Measurements from ENCODE around the gene CTBS.
"Not testable (repeated sequence)": the region's sequence is repeated elsewhere in the genome, so short reads cannot be mapped to it uniquely, and the experiment has no call there.

Gene CTBS

DNA sequence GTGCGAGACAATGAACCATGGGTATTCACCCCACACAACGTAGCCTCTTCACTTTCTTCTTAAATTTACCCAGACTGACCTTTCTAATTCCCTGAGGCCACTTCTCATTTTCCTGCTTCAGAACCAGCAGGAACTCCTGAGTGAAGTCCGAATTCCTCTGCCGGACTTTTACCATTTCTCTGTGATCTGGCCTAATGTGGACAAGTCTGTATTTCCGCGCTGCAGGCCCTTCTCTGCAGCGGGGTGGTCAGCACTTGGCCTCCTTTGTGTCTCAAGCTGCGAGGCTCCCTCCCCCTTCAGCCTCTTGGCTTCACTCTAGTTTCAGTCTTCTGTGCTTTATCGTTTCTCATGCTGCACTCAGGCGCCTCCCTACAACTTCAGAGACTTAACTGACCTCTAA, 9.4 kb upstream of the CTBS start:
- no peak for DNase-seq

DNA sequence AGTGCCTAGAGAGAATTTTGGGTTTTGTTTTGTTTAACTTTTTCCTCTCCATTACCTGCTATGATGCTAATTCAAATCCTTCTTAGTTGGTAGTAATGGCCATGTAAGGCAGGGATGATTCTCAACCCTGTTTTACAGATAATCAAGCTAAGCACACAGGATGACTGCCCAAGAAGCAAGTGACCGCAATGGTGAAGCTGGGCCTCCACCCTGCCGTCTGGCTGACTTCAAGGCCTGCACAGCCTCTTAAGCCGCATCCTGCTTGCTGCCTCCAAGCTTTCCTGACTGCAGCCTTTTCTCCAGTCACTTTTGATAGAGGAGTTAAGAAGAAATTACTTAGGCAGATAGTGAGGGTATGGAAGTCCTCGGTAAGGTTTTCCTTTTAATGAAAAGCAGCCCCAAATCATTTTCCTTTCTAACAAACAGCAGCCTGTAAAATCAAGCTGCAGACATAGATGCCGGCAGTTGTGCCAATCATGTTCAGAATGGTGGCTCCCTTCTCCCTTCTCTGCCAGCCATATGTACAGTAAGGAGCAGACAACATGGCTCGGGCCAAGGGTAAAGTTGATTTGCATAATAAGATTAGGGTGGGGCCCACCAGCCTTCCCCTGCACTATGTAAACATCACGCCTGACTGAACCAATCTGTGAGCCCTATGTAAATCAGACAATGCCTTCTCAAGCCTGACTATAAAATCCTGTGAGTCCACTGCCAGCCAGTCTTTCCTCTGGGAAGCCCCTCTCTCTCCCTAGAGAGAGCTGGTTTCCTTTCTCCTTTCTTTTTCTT, 8.8 kb upstream of the CTBS start:
- no peak for DNase-seq

DNA sequence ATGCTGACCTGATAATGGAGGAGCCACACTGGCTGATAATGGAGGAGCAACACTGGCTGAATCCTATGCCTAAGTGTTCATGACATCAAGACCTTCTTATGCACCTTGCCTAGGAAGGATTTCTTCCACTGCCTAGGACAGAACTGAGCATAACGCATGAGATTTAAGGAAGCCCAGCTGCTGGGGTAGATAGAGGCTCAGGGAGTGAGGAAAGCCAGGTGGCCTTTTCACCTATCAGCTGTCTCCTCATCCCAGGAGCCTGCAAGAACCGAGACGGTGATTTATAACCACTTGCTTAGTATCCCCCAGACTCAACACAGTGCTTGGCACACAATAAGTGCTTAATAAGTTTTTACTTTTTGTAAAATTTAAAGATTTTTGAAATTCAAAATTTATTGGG, 7.4 kb upstream of the CTBS start:
- DNase-seq, result no peak

DNA sequence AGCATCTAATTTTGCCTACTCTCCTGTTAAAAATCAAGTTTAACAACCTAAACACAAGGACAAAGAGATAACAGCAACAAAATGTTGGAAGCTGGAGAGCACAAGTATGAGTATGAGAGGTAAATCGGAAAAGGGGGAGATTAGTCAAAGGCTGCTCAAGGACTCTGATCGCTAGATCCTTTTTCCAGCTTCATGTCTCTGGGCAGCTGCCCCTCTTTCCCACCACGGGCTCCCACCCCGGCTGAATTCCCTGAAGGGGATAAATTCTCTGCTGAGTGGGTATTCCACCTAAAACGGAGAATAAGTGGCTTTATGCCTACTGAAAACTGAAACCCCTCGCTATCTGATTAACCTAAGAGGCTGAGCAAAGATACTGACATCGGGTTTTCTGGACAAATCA, 696 bp upstream of the CTBS start:
- DNase-seq, result no peak

DNA sequence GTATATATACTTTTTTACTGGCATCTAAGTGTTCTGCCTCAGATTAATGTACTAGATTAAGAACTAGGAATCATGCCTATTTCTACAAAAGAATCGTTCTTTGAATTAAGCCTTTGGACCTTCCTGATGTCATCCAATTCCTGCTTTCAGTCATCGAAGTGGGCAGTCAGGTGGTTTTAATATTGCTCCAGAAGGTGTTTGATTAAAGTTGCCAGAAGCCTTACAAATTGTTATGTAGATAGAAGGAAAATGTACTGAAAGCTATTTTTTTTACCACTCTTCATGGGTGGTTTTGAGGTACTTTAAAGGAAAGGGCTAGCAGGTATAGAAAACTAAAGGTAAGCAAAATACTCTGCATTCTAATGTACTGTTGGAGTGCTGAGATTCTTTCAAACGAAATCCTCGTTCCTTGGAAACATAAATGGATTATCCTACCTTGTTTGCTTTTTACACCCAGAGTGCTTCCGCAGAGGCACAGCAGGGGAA, 716 bp downstream of the CTBS start:
- peak; percentile 51 for DNase-seq

DNA sequence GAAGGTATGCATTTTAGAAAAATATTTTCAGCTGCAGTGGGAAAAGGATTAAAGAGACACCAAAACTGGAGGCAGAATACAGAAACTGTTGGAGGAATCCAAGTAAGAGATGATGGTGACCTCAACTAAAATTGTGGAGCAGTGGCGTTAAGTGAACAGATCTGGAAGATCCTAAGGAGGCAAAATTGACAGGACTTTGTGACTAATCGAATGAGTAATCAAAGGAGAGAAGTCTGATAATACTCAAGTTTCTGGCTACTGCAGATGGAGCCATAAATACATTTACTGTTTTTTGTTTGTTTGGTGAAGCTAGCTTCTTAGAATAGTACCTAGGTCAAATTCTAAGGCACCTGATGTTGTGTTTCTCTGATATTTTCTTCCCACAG, 3.1 kb downstream of the CTBS start:
- no peak for DNase-seq

DNA sequence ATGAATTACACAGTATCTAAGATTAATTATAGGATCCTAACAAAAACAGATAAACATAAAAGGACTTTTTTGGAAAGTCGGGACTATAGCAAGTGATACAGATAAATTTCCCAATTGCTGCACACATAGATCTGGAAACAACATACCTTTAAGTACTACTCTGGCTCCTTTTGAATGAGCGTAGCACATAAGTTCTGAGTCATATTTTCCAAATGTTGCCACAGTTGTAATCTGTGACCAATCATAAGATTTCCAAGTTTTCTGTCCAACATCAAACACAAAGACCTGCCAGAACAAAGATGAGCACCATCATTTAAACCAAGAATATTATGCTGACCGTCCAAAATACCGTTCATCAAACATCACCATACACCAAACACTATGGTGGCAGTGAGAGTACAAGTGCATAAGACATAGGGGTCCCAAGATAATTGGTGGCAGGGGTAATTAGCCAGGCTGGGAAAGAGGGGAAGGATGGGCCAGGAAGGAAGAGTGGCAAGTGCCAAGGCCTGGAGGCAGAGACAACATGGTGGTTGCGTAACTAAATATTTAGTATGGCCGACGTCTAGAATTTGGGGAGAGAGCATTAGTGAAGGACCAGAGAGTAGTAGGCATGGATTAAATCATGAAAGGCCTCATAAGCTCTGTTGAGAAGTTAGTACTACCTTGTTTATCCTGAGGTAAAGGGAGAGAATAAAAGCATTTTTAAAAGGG, 3.6 kb downstream of the CTBS start:
- peak; percentile 6 for DNase-seq

DNA sequence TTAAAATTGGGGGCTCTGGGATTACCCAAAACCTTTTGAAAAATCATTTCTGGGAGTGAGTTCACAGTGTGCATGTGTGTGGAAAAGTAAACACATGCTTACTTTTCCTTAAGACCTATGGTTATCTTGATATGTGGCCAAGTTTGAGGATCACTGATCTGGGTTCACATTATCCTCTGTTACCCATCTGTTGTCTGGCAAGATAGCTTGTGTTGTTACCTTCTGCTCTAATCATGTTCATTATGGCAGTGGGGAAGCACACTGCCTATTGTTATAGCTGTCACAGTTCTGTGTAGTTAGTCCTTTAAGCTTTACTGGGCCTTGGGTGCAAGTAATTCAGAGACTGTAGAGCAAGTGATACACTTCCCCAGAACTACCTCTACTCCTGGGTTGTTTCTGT, 5.0 kb downstream of the CTBS start:
- no peak for DNase-seq

DNA sequence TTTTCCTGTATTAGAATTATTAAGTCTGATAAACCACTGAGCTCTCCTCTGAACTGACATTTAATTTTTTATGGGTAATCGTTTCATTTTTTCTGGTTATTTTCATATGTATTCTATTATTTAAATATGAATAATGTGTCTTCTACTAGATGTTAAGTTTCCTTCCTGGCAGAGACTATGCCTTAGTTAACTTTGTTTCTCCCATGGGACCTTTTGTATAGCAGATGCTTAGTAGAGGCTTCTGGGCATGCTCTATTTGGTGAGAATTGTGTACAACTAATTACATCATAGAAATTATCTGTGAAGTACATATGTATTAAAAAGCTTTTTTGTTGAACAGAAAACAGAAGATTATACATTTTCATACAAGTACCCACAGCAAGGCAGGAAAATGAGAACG, 23.4 kb downstream of the CTBS start:
- DNase-seq, result no peak

DNA sequence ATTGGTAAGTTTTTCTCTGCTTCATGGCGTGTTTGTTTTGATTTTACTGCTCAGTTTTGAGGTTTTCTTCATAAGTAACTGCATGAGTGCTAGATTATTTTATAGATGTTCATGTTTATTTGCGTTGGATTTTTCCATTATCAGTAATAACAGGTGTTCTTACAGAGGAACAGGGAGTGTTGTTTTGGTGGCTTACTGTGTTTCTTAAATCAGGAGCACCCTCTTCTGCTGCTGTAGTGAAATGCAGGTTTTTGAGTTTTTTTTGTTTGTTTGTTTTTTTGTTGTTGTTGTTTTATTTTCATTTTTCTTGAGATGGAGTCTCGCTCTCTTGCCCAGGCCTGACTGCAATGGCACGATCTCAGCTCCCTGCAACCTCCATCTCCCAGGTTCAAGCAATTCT, 32.6 kb downstream of the CTBS start:
- no peak for DNase-seq

DNA sequence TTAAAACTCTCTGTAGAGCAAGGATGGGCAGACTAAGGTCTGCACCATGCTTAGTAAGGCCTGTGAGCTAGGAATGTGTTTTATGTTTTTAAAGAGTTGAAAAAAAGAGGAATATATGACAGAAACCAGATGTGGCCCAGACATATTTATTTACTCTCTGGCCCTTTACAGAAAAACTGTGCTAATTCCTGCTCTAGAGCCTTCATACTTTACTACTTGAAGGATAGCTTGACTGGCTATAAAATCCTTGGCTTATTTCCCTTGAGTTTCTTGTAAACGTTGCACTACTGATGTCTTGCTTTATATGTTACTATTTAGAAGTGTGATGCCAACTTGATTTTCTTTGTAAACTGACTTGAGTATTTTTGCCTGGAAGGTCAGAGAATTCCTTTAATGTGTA, 33.5 kb downstream of the CTBS start:
- DNase-seq, result no peak

DNA sequence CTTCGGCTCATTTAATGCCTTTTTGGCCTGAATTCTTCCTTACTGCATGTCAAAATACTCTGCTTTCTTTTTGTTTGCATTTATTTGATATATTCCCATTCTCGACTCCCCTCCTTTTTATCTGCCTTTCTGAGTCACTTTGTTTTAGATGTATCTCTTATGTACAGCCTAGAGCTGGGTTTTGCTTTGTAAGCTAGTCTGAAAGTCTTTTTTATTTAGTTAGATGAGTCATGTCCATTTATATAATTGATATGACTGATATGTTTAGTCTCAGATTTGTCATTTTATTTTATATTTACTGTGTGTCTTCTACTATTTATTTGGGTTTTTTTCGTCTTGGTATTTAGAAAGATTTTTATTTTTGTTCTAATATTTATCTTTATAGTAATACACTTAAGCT, 34.3 kb downstream of the CTBS start:
- no peak for DNase-seq

DNA sequence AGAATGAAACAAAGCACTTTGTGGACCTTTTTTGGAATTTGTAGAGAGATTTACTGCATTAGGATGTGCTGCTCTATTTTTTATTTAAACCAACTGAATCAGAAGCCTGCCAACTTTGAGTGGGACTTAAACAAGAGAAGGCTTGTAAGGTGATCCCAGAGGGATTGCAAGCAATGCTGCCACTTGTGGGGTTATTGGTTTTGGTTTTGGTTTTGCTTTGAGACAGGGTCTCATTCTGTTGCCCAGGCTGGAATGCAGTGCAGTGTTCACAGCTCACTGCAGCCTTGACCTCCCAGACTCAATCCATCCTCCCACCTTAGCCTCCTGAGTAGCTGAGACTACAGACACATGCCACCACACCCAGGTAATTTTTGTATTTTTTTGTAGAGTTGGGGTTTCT, 35.6 kb downstream of the CTBS start:
- DNase-seq, result peak; percentile 9

DNA sequence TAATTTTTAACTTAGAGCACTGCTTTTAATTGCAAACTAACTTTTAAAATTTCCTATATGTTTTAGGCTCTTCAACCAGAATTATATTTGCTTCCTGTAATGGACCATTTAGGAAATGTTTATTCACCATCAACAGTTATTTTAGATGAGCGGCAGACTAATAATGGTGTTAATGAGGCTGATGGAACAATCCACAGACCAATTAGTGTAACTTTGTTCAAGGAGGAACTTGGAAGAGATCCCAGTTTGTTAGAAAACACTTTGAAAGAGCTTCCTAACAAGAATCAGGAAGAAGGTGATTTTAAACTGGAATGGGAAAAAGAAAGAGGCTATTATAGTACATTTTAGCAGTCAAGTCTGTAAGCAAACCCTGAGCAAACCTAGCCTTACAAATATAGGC, 48.5 kb downstream of the CTBS start:
- no peak for DNase-seq

DNA sequence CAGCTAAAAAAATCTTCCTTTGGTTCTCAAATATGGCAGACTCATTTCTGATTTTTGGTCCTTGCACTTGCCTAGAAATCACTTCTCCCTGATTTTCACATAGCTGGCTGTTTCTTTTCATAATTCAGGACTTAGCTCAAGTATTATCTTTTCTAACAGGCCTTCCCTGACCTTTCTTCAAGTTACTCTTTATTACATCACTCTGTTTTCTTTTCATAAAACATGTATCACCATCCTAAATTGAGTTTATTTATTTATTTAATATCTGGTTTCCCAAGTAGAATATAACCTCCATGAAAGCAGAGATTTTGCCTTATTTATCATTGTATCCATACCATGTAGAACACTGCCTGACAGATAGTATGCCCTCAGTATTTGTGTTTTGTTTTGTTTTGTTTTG, 49.6 kb downstream of the CTBS start:
- DNase-seq, result no peak

DNA sequence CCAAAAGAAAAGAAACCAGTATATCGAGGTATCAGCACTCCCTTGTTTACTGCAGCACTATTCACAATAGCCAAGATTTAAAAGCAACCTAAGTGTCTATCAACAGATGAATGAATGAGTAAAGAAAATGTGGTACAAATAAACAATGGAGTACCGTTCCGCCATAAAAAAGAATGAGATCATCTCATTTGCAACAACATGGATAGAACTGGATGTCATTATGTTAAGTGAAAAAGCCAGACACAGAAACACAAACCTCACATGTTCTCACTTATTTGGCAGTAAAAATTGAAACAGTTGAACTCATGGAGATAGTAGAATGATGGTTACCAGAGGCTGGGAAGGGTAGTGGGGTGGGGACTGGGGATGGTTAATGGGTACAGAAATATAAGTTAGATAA, 63.6 kb downstream of the CTBS start:
- DNase-seq, result no peak

DNA sequence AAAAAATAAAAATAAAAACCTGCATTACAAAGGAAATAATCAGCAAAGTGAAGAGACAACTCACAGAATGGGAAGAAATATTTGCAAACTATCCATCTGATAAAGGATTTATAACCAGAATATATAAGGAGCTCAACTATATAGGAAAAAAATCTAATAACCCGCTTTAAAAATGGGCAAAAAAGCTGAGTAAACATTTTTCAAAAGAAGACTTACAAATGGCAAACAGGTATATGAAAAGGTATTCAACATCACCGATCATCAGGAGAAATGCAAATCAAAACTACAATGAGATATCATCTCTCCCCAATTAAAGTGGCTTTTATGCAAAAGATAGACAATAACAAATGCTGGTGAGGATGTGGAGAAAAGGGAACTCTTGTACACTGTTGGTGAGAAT, 64.1 kb downstream of the CTBS start:
- DNase-seq, result no peak

DNA sequence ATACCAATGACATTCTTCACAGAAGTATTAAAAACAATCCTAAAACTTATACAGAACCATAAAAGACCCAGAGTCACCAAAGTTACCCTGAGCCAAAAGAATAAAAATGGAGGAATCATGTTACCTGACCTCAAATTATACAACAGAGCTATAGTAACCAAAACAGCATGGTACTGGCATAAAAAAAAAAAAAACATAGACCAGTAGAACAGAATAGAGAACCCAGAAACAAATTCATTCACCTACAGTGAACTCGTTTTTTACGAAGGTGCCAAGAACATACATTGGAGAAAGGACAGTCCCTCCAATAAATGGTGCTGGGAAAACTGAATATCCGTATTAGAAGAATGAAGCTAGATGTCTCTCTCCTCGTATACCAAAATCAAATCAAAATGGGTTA, 65.2 kb downstream of the CTBS start:
- no peak for DNase-seq

DNA sequence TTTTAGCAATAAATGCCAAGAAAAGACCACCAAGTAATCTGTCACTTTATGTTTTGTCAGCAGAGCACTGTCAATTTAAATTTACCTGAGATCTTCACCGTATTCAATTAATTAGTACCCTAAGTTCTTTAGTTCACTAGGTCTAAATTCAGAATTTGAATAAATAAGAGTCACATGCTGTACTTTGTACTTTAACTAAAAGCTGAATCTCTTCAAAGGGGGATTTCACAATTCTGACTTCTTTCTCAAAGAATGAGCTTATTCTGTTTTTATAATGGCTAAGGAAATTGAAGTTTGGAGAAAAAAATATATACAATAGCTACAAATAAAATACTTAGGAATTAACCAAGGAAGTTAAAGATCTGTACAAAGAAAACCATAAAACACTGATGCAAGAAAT, 65.7 kb downstream of the CTBS start:
- DNase-seq, result no peak

DNA sequence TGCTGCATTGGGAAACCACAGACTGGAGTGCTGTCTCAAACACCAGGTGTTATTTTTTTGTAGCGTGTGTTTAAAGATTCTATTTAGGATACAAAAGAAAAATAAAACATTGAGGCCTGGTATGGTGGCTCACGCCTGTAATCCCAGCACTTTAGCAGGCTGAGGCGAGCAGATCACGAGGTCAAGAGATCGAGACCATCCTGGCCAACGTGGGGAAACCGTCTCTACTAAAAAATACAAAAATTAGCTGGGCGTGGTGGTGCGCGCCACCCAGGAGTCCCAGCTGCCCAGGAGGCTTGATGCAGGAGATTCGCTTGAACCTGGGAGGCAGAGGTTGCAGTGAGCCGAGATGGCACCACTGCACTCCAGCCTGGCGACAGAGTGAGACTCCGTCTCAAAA, 66.4 kb downstream of the CTBS start:
- not testable (repeated sequence) for DNase-seq

DNA sequence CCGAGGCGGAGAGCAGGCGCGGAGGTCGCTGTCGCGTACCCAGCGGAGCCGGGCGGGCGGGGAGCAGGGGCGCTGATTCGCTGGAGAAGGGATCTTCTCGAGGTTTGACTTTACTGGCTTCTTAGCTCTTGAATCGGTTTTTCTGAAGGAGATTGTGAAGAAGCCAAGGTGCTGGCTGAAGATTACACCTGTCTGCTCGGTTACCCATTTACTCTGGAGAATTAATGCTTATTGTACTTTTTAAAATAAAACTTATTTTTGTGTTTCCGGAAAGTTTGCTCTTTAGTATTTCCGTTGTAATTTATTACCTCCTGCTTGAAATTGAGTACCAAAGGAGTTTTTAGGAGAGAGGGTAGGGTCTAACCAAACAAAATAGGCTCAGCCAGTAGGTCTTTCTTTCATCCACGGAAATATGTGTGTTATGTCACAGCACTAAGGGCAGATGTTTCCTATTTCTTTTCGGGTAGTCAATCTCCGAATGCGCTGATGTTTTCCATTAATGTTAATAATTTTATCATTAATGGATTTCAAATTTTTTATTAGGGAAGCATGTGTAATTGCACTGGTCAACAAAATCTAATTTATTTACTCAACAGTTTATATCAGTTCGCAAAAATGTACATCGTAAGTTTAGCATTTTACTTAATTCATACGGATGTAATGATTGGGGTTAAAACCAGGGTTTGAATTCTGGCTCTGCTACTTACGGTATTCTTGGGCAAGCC, 67.3 kb downstream of the CTBS start:
- no peak for DNase-seq

DNA sequence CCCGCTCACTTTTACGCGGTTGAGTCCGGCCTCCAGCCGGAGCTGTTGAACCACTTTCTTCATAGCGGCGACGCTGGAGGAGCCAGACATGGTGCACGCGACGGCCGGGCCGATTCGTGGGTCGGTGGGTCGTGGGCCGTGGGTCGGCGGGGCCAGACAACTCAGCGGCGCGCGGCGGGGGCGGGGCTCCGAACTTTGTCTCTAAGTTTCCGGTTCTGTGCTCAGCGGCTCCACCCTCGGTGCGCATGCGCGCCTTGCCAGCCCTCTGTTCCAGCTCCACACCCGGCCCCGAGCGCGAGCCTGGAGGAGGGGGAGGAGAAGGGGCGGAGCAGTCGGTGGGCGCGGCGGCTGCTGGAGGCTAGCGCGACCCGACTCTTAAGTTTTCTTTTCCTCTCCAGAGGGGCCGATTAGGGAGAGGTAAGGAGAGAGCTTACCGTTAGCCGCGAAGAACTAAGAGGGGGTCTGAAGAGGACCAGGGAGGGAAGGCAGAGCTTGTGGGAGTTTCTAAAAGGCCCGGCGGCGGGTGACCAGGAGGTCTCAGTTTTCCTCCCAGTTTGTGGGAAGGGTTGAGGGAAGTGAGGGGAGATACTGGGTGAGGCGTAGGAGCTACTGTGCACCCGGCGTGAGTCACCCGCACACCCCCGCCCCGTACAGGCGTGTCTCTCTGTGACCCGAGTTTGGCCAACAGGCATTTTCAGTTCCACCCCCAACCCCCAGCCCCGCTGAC, 68.1 kb downstream of the CTBS start, which contains the start of the genes GNG5 and SPATA1:
Gene GNG5 (minus strand): TSS at position 580 of the 727 bp plus-strand sequence. CDS start 490 bp downstream, at position 90.
Gene SPATA1 (plus strand): TSS at position 385 of the 727 bp plus-strand sequence. CDS start 9,974 bp downstream, outside the sequence.
- DNase-seq, result peak; percentile 98

DNA sequence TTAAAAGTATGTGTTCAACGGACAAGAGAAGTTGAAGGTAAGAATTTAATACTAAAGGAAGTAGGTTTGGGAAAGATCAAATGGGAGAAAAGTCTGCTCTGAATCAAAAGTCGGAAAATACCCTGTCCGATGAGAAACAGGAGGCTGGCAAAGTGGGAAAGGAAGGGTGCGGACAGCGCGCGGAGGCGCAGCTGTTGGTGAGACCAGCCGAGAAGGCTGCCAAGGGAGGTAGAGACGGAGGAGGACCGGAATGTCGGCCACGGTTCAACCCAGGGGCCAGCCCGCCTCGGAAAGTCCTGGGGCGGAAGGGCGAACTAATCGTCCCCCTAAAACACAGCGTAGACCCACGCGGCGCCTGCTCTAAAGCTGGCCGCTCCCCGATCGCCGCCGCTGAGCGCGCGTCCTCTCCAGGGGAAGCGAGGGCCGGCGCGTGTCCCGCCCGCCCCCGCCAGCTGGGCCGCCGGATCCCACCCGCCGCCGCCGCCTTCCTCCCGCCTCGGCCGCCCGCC, 68.7 kb downstream of the CTBS start:
- DNase-seq, result no peak
